ENCODE measurements around the gene FAM118B. TPM values are rescaled to one million over a fixed set of nuclear protein-coding genes. Genes with fewer than 3 reads are reported as not detected.
A peak's percentile ranks its signal among the peaks of the same experiment; 100 is the strongest.

The FAM118B gene
- total RNA-seq, 1 experiment from 2014 or later, result 13.1 TPM

GRCh38 chr11:126257144-126257543 lies 45.6 kb downstream of the FAM118B start:
- H2AFZ ChIP-seq, result no peak overlapping the region
- H3K4me1 ChIP-seq (replicated peaks; ENCODE audit: insufficient read depth), result no peaks in the 10 kb centered on the region
- H3K27me3 ChIP-seq (ENCODE audit: insufficient read depth, low read depth), result no peaks in the 10 kb centered on the region
- H3F3A ChIP-seq (ENCODE audit: insufficient read depth, low read depth), result peaks cover 26% of the 10 kb centered on the region
- no peak overlapping the region for H3K27ac ChIP-seq
- ChIA-PET POLR2A (ENCODE audit: unreplicated experiment) (no interaction called here), CTCF (no interaction called here)
- peak in 1 of 2 experiments; percentile 15 for DNase-seq
- no peaks in the 10 kb centered on the region for H3K9me3 ChIP-seq (ENCODE audit: insufficient read depth, low read depth)
- H4K20me1 ChIP-seq (ENCODE audit: insufficient read depth), result peaks cover 8% of the 10 kb centered on the region; the same call in 1 of the 2 replicates
- H3K4me2 ChIP-seq, result no peak overlapping the region
- H3K9me2 ChIP-seq (ENCODE audit: insufficient read depth), result no peaks in the 10 kb centered on the region
- no peaks in the 10 kb centered on the region for H3K79me2 ChIP-seq (ENCODE audit: low read depth)
- intact Hi-C loops (cut with micrococcal nuclease; ENCODE audit: unreplicated experiment), result no loop called here
- BruUV-seq (replicated peaks), result no TSS peak
- no peak for TF ChIP-seq EZH2 (IDR thresholded peaks at IDR 0.05; ENCODE audit: low read depth)
- TF ChIP-seq CTCF (conservative IDR thresholded peaks at IDR 0.05), result no peak
- no peak overlapping the region for H3K4me3 ChIP-seq
- no peaks in the 10 kb centered on the region for H3K36me3 ChIP-seq (ENCODE audit: low read depth)

- BruUV-seq (replicated peaks), result no TSS peak
- no peaks in the 10 kb centered on the region for H3K27me3 ChIP-seq (ENCODE audit: insufficient read depth, low read depth)
- H3K9me3 ChIP-seq (ENCODE audit: insufficient read depth, low read depth), result no peaks in the 10 kb centered on the region
- H3K79me2 ChIP-seq (ENCODE audit: low read depth), result no peaks in the 10 kb centered on the region
- H3K36me3 ChIP-seq (ENCODE audit: low read depth), result no peaks in the 10 kb centered on the region
- peaks cover 26% of the 10 kb centered on the region for H3F3A ChIP-seq (ENCODE audit: insufficient read depth, low read depth)
- DNase-seq, result peak in 1 of 2 experiments; percentile 34
- ChIA-PET CTCF (interaction anchor here (0.6 kb wide), 1 partner anchor 462 kb away, joined by 3 read pairs; no protein-coding TSS in a partner anchor), POLR2A (ENCODE audit: unreplicated experiment) (no interaction called here)
- TF ChIP-seq CTCF (conservative IDR thresholded peaks at IDR 0.05), result no peak
- no peak for TF ChIP-seq EZH2 (IDR thresholded peaks at IDR 0.05; ENCODE audit: low read depth)
- H3K9me2 ChIP-seq (ENCODE audit: insufficient read depth), result no peaks in the 10 kb centered on the region
- H3K4me1 ChIP-seq (replicated peaks; ENCODE audit: insufficient read depth), result no peaks in the 10 kb centered on the region
- intact Hi-C loops (cut with micrococcal nuclease; ENCODE audit: unreplicated experiment), result no loop called here
- no peak overlapping the region for H3K4me2 ChIP-seq
- H2AFZ ChIP-seq, result no peak overlapping the region
- H3K4me3 ChIP-seq, result no peak overlapping the region
- H4K20me1 ChIP-seq (ENCODE audit: insufficient read depth), result peaks cover 8% of the 10 kb centered on the region; the same call in 1 of the 2 replicates
- no peak overlapping the region for H3K27ac ChIP-seq
Observed at GRCh38 chr11:126257764-126258163, 46.2 kb downstream of the FAM118B start.

GRCh38 chr11:126262216-126262615 lies 50.6 kb downstream of the FAM118B start:
- Histone ChIP-seq H3K4me2 (no peak overlapping the region), H3K9me2 (ENCODE audit: insufficient read depth) (no peaks in the 10 kb centered on the region), H4K20me1 (ENCODE audit: insufficient read depth) (peaks cover 12% of the 10 kb centered on the region; the same call in 1 of the 2 replicates), H3K27ac (no peak overlapping the region), H3K4me3 (no peak overlapping the region), H3K27me3 (ENCODE audit: insufficient read depth, low read depth) (no peaks in the 10 kb centered on the region), H3K79me2 (ENCODE audit: low read depth) (peaks cover 9% of the 10 kb centered on the region), H3K4me1 (replicated peaks; ENCODE audit: insufficient read depth) (peaks cover 4% of the 10 kb centered on the region; the same call in 1 of the 2 replicates), H2AFZ (no peak overlapping the region), H3F3A (ENCODE audit: insufficient read depth, low read depth) (peaks cover 25% of the 10 kb centered on the region), H3K36me3 (ENCODE audit: low read depth) (peaks cover 42% of the 10 kb centered on the region), H3K9me3 (ENCODE audit: insufficient read depth, low read depth) (no peaks in the 10 kb centered on the region)
- POLR2A ChIA-PET (ENCODE audit: unreplicated experiment), result interaction anchor here (0.6 kb wide), 1 partner anchor 295 kb away, joined by 4 read pairs; no protein-coding TSS in a partner anchor
- TF ChIP-seq CTCF (conservative IDR thresholded peaks at IDR 0.05) (no peak), EZH2 (IDR thresholded peaks at IDR 0.05; ENCODE audit: low read depth) (no peak)
- BruUV-seq (replicated peaks), result no TSS peak
- no peak for DNase-seq
- intact Hi-C loops (cut with micrococcal nuclease; ENCODE audit: unreplicated experiment), result loop anchor here (10.0 kb wide), 1 partner anchor 337 kb away; no protein-coding TSS in a partner anchor
- CTCF ChIA-PET, result no interaction called here

Data from PC-9 (cell line).